Adrenal gland (tissue), 5 donors: Measurements from ENCODE around the gene PLD2.

ENCODE experiments used
- CTCF ChIP-seq, 6 experiments: fragments of 450-650 bp in 4 of 6; fragments of 200-600 bp in 2 of 6; sonication (generic) in 1 of 6; IDR thresholded peaks; 1 replicate in 5 of 6; 2 replicates in 1 of 6; pipeline versions ENCODE4 v1.5.1 to v1.8.0; 2016 to 2021; ENCODE audit warnings: antibody characterized with exemption in 6 of 6, mild to moderate bottlenecking in 2 of 6, moderate library complexity in 1 of 6
- POLR2A ChIP-seq, 2 donors: fragments of 450-650 bp; IDR thresholded peaks; one replicate each; pipeline ENCODE4 v1.6.1; 2017; ENCODE audit warnings: antibody characterized with exemption in 2 of 2, mild to moderate bottlenecking in 2 of 2, moderate library complexity in 1 of 2
- donor health status: DM: no; HTN: no; CAD: no.

GRCh38 chr17:4772235-4772613, 34.7 kb upstream of the PLD2 start:
- TF ChIP-seq CTCF (IDR thresholded peaks at IDR 0.05) (no peak), POLR2A (IDR thresholded peaks at IDR 0.05) (no peak)
